ENCODE data around the gene SLC6A9.

DNA sequence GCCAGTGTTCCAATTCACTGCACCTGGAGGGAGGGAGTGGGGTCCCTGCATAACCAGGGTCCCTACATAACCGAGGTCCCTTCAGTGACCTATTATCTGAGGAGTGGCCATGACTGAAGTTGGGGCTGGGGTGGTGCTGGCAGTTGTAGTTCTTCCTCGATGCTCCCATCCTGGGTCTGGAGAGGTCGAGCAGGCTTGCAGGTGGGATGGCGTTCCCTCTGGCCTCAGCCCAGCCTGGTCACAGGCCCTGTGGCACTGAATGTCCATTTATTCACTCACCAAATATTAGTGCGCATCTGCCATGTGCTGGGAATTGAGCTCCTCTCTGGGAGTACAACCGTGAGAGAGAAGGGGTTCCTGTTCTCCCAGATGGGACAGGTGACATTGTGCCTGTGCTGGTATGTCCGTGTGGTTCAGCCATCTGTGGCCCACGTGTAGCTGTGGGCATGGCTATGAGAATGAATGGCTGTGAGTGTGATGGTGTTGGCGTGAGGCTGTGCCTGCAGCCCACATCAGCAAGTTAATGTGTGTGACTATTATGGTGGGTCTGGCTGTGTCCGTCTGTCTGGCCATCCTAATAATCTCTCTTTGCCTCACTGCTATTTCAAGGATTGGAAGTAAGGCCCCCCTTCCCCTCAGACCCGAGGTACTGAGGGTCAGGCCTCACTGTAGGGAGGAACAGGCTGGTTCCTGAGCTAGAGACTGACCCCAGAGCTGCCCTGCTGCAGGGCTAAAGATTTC, 3.9 kb upstream of the SLC6A9 start:
- TF ChIP-seq, protein P1, sequence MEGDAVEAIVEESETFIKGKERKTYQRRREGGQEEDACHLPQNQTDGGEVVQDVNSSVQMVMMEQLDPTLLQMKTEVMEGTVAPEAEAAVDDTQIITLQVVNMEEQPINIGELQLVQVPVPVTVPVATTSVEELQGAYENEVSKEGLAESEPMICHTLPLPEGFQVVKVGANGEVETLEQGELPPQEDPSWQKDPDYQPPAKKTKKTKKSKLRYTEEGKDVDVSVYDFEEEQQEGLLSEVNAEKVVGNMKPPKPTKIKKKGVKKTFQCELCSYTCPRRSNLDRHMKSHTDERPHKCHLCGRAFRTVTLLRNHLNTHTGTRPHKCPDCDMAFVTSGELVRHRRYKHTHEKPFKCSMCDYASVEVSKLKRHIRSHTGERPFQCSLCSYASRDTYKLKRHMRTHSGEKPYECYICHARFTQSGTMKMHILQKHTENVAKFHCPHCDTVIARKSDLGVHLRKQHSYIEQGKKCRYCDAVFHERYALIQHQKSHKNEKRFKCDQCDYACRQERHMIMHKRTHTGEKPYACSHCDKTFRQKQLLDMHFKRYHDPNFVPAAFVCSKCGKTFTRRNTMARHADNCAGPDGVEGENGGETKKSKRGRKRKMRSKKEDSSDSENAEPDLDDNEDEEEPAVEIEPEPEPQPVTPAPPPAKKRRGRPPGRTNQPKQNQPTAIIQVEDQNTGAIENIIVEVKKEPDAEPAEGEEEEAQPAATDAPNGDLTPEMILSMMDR (IDR thresholded peaks at IDR 0.05): no peak
- TF ChIP-seq POLR2AphosphoS5 (IDR thresholded peaks at IDR 0.05; ENCODE audit: low read depth, low read length) (no peak), SIN3A (IDR thresholded peaks at IDR 0.05; ENCODE audit: borderline replicate concordance, insufficient read depth, low read depth, low read length) (no peak), TCF7L2 (IDR thresholded peaks at IDR 0.05; ENCODE audit: low read depth, low read length) (no peak)
- TF ChIP-seq, protein P2, sequence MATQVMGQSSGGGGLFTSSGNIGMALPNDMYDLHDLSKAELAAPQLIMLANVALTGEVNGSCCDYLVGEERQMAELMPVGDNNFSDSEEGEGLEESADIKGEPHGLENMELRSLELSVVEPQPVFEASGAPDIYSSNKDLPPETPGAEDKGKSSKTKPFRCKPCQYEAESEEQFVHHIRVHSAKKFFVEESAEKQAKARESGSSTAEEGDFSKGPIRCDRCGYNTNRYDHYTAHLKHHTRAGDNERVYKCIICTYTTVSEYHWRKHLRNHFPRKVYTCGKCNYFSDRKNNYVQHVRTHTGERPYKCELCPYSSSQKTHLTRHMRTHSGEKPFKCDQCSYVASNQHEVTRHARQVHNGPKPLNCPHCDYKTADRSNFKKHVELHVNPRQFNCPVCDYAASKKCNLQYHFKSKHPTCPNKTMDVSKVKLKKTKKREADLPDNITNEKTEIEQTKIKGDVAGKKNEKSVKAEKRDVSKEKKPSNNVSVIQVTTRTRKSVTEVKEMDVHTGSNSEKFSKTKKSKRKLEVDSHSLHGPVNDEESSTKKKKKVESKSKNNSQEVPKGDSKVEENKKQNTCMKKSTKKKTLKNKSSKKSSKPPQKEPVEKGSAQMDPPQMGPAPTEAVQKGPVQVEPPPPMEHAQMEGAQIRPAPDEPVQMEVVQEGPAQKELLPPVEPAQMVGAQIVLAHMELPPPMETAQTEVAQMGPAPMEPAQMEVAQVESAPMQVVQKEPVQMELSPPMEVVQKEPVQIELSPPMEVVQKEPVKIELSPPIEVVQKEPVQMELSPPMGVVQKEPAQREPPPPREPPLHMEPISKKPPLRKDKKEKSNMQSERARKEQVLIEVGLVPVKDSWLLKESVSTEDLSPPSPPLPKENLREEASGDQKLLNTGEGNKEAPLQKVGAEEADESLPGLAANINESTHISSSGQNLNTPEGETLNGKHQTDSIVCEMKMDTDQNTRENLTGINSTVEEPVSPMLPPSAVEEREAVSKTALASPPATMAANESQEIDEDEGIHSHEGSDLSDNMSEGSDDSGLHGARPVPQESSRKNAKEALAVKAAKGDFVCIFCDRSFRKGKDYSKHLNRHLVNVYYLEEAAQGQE (IDR thresholded peaks at IDR 0.05; ENCODE audit: insufficient read depth in 1 of 2, low read depth in 2 of 2, low read length in 1 of 2): no peak

All from Panc1 (cell line).